Astrocyte of the spinal cord (primary cell): ENCODE data around the gene GNA14.

Experiments
- DNase-seq: peaks from one replicate; pipeline ENCODE4 v3.0.0; 2011; ENCODE audit warnings: low read depth, low spot score
- H3K4me3 ChIP-seq: 2 replicates; pipeline ENCODE4 v1.5.1; 2011; ENCODE audit warnings: low read depth, mild to moderate bottlenecking, low read length, moderate library complexity
- in situ Hi-C: cut with HindIII; loops from 2 replicates; pipeline ENCODE4 v1.10.0; 2017; ENCODE audit warnings: low sequenced_read_pairs
- TF ChIP-seq, protein P1 (sequence below): IDR thresholded peaks from 2 replicates; pipeline ENCODE4 v1.5.1; 2012; ENCODE audit warnings: low read depth, mild to moderate bottlenecking, low read length, inconsistent platforms

Gene GNA14

DNA sequence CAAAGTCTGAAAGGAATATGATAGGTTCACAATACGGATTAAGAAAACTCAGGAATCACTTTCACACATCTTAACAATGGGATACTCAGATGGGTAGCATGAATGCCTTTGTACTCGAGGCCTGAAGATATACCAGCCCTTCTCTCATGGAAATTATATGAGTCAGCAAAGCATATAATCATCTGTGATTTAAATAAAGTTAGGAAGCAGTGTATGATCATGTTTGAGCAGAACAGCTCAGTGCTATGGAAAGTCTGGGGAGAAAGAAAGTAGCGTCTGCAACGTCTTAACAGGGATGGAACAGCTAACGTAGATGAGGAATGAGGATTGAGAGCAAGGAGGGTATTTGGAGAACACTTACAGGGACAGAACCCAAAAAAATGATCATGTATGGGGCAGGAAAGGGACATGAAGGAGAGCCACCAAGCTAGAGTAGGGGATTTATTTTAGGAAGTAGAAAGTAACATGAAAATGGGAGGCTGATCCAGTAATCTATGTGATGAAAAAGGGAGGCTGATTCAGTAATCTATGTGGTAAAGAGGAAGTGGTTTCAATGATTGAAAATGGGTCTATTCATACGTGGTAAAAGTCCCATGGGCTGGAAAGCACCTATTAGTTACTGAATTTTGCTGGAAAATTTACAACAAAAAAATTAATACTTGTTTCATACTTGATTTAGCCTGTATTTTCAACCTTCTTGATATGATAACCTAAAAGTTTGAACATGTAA is 85.9 kb downstream of the GNA14 start:
- in situ Hi-C loops, result no loop called here
- H3K4me3 ChIP-seq, result no peak overlapping the region
- DNase-seq, result no peak
- TF ChIP-seq, protein P1, sequence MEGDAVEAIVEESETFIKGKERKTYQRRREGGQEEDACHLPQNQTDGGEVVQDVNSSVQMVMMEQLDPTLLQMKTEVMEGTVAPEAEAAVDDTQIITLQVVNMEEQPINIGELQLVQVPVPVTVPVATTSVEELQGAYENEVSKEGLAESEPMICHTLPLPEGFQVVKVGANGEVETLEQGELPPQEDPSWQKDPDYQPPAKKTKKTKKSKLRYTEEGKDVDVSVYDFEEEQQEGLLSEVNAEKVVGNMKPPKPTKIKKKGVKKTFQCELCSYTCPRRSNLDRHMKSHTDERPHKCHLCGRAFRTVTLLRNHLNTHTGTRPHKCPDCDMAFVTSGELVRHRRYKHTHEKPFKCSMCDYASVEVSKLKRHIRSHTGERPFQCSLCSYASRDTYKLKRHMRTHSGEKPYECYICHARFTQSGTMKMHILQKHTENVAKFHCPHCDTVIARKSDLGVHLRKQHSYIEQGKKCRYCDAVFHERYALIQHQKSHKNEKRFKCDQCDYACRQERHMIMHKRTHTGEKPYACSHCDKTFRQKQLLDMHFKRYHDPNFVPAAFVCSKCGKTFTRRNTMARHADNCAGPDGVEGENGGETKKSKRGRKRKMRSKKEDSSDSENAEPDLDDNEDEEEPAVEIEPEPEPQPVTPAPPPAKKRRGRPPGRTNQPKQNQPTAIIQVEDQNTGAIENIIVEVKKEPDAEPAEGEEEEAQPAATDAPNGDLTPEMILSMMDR, result no peak

DNA sequence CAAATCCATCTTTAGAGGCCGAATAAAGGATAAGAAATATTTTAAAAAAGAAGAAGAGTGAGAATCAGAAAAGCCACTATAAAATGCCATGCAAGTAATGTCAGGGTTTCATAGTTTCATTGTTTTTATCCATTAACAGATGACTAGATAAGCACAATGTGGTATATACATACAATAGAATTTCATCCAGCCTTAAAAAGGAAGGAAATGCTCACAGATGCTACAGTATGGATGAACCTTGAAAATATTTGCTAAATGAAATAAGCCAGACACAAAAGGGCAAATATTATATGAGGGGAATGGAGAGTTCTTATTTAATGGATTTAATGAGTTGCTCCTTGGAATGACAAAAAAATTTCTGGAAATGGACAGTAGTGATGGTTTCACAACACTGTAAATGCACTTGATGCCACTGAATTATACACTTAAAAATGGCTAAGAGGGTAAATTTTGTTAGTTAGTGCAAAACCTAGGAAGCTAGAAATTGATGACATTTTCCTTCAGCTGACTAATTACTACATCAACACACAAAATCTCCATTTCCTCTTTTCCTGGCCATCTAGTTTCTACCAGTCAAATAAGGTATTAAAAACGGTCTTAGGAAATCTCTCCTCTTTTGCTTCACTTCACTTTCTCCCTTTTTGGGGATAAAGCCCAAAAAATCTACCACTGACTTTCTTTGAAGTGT is 86.6 kb downstream of the GNA14 start:
- in situ Hi-C loops, result no loop called here
- TF ChIP-seq, protein P1, result no peak

DNA sequence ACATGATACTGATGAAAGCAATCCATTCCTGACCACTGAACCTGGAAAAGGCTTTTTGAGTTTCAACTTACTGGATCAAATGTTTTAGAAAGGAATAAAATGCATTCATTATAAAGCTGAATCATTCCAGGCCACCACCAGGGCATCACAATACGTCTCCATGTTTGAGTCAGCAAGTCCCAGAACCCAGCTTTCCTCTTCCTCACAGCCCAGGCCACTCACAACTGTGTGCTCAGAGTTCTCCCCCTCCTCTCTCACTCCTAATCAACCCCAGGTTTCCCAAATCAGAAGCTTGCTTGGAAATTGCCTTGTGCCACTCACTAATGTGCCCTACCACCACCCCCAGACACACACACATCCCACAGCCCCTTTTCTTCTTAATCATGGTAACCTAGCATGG is 91.7 kb downstream of the GNA14 start:
- no peak overlapping the region for H3K4me3 ChIP-seq
- no peak for DNase-seq
- TF ChIP-seq, protein P1, result no peak
- in situ Hi-C loops, result no loop called here

More for the DNA sequence above, 86.6 kb downstream of the GNA14 start:
- no peak overlapping the region for H3K4me3 ChIP-seq
- DNase-seq, result no peak

DNA sequence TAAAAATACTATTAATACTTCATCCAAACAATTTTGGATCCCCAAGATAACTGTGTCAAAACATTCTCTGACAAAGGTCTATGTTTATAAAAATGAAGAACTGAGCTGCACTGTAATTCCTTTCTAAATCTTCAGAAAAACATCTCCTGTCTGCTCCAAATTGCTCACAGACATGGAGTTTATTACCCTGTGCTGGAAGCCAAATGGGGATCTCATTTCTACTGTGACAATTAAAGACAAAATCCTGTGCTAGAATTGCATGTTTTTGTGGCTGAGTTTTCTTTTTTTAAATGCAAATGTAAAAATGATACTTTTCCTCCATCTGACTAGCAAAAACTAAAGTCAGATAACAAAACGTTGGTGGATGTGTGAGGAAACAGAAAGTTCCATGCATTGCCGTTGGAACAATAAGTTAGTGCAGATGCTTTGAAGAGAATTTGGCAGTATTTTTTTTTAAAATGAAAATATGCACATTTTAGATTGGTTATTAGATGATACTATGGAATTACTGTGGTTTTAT is 93.5 kb downstream of the GNA14 start:
- DNase-seq, result no peak
- in situ Hi-C loops, result no loop called here
- no peak overlapping the region for H3K4me3 ChIP-seq
- TF ChIP-seq, protein P1, result no peak

DNA sequence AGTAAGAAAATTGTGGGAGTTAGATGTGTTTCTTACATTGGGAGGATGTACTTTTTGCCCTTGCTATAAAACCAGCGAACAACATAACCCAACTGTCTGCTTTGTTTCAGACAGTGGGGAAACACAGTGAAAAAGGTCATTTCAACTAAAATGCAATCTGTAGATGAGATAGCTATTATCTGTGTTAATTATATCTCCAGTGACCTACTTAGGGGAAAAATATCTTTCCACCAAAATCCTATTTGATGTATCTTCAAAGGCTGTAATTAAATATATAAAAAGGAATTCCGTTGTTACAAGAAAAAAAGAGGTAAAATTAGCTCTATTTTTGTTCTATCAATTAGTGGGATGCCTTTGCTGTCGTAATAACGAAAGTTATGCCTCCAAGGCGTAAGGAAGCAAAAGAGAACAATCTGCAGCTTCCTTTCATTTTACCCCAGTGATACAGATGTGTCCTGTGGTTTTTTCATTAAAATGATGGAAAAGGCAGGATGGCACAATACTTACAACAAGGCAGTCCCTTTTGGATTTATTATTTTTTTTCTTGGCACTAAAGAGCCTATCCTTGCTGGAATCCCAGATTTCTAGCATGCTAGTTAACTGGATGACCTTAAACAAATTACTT is 100.9 kb downstream of the GNA14 start:
- in situ Hi-C loops, result no loop called here
- TF ChIP-seq, protein P1, result no peak
- no peak overlapping the region for H3K4me3 ChIP-seq
- DNase-seq, result no peak

DNA sequence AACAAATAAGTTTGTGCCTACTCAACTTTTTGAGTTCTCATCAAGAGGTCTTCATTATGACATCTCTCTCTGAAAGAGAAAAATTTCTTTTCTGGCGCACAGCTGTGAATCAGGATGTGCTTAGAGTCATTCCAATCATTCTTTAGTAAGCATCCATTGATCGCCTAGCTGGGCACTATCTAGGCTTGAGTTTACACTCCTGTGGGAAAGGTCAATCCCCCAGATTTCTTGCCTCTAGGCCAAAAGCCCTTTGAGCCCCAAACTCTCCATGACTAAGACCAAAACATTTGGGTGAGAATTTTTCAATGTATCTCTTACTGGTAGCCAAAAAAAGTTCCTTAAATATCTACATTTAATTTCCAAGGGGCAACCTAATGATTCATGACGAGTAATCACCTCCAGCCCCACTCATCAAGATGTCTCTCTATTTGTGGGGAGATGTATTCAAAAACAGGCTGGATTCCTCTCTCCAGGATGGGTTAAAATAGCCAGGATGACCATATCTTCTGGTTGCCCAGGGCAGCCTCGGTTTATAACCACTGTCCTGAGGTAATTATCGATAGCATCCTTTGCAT is 101.7 kb downstream of the GNA14 start:
- in situ Hi-C loops, result no loop called here
- H3K4me3 ChIP-seq, result no peak overlapping the region
- TF ChIP-seq, protein P1, result no peak
- no peak for DNase-seq
